B cell (primary cell): Measurements from ENCODE around the gene CCNDBP1.

ENCODE experiments used
- CTCF ChIP-seq: fragments of 200-600 bp; IDR thresholded peaks from one replicate; pipeline ENCODE4 v1.8.0; 2022; ENCODE audit warnings: antibody characterized with exemption, mild to moderate bottlenecking
- EZH2 ChIP-seq: IDR thresholded peaks from 2 replicates; pipeline ENCODE4 v1.6.1; 2012; ENCODE audit warnings: borderline replicate concordance, low read depth, mild to moderate bottlenecking, moderate library complexity, low read length; ENCODE audit not compliant: insufficient read depth, poor library complexity, severe bottlenecking

GRCh38 chr15:43213466-43213865 lies 28.3 kb downstream of the CCNDBP1 start:
- no peak for TF ChIP-seq CTCF
- TF ChIP-seq EZH2: no peak
